Left lung (tissue), 10 donors: ENCODE data around the gene CLIC4. TPM values are rescaled to one million over a fixed set of nuclear protein-coding genes. Genes with fewer than 3 reads are reported as not detected.

Experiments used
- ATAC-seq: fragments of 200-7000 bp; cut with Tn5 transposase; one replicate; pipeline ENCODE4 v1.9.1; 2020; ENCODE audit warnings: moderate library complexity
- DNase-seq, 4 donors: peaks; one replicate each; pipeline ENCODE4 v3.0.0-alpha.2; 2013 to 2020
- H3K27ac ChIP-seq, 2 donors: fragments of 200-600 bp; sonication (generic) in 1 of 2; one replicate each; pipeline versions ENCODE4 v1.5.0 to v1.8.0; 2020 to 2021
- H3K27me3 ChIP-seq, 2 donors: fragments of 200-600 bp; sonication (generic) in 1 of 2; one replicate each; pipeline versions ENCODE4 v1.5.0 to v1.8.0; 2020 to 2021
- H3K36me3 ChIP-seq, 2 donors: fragments of 200-600 bp; sonication (generic) in 1 of 2; one replicate each; pipeline versions ENCODE4 v1.5.0 to v1.8.0; 2020 to 2021
- H3K4me1 ChIP-seq, 2 donors: fragments of 200-600 bp; one replicate each; pipeline ENCODE4 v1.8.0; 2021
- H3K4me3 ChIP-seq, 2 donors: fragments of 200-600 bp; sonication (generic) in 1 of 2; one replicate each; pipeline versions ENCODE4 v1.5.0 to v1.8.0; 2020 to 2021; ENCODE audit warnings: mild to moderate bottlenecking in 1 of 2
- H3K9me3 ChIP-seq, 2 donors: fragments of 200-600 bp; sonication (generic) in 1 of 2; one replicate each; pipeline versions ENCODE4 v1.5.0 to v1.8.0; 2020 to 2021
- intact Hi-C, 2 donors: fragments of 100-400 bp; cut with DNase I; formaldehyde crosslinking; loops; one replicate each; pipeline versions ENCODE4 v1.11.2 to v1.14.2; 2022
- polyA plus RNA-seq, 6 donors: library from polyadenylated mRNA; unstranded; fragments of 120-200 nt; gene quantifications; one replicate each; pipeline ENCODE4 v1.2.1, GENCODE V29; 2013; ENCODE audit not compliant: insufficient read length in 6 of 6
- total RNA-seq, 2 donors: library from RNA; stranded (reverse); fragmentation: NEBNext Ultra II Directional; extraction: Animal tissue kit (Norgen Biotek cat#: 25700); gene quantifications; one replicate each; pipeline ENCODE4 v1.2.1, GENCODE V29; 2021
- TF ChIP-seq, protein P1 (sequence below), 2 donors: fragments of 200-600 bp; sonication (generic) in 1 of 2; IDR thresholded peaks; one replicate each; pipeline versions ENCODE4 v1.5.0 to v1.8.0; 2021; ENCODE audit warnings: antibody characterized with exemption in 2 of 2
- donor health status: DM: no; HTN: yes; CAD: no.
- donor health status: DM: no; HTN: no; CAD: no.

Gene CLIC4
- total and polyA plus RNA-seq, 8 donors = 158 to 257 (median 224) TPM

DNA sequence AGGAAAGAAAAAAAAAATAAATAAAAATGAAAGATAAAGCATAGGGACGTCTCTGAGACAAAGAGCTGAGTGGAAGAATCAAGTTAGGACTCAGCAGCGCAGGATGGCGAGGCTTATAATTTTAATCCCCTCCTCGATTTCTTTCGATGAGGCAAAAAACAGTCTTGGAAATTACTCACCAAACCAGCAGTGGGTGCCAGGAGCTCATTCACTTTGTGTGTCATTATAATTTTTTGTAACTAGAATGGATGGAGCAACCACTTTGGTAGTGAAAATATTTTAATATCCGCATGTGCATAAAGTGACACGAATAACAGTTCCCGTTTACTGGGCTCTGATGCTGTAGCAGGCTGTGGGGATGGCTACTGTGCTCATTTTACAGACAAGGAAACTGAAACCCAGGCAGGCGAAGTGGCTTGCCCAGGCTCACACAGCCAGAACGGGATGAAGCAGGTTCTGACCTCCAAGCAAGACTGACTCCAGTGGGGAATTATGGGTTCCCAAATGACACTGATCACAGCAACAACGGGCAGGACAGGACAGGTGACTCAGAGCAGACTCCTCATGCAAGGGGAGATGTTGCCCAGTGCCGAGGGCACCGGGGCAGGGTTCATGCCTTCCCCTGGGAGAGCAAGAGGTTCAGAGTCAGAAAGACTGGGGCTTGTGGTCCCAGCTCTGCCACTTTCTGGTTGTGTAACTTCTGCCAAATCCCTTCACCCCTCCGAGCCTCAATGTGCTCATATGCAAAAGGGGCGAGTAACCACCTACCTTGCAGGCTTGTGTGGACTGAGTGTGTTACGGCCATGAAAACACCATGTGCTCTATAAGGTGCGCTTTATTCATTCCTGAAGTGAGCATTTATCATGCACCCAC lies 121.2 kb downstream of the CLIC4 start:
- H3K9me3 ChIP-seq = no peaks in the 10 kb centered on the region
- ATAC-seq (no peak), DNase-seq (no peak)
- no peak overlapping the region for H3K4me3 ChIP-seq
- H3K27ac ChIP-seq = no peak overlapping the region
- TF ChIP-seq, protein P1, sequence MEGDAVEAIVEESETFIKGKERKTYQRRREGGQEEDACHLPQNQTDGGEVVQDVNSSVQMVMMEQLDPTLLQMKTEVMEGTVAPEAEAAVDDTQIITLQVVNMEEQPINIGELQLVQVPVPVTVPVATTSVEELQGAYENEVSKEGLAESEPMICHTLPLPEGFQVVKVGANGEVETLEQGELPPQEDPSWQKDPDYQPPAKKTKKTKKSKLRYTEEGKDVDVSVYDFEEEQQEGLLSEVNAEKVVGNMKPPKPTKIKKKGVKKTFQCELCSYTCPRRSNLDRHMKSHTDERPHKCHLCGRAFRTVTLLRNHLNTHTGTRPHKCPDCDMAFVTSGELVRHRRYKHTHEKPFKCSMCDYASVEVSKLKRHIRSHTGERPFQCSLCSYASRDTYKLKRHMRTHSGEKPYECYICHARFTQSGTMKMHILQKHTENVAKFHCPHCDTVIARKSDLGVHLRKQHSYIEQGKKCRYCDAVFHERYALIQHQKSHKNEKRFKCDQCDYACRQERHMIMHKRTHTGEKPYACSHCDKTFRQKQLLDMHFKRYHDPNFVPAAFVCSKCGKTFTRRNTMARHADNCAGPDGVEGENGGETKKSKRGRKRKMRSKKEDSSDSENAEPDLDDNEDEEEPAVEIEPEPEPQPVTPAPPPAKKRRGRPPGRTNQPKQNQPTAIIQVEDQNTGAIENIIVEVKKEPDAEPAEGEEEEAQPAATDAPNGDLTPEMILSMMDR (IDR thresholded peaks at IDR 0.05) = no peak
- H3K4me1 ChIP-seq = peaks cover 0 to 5% of the 10 kb centered on the region in 2 donors
- intact Hi-C loops = no loop called here
- peaks cover 0 to 59% of the 10 kb centered on the region in 2 donors for H3K27me3 ChIP-seq
- H3K36me3 ChIP-seq = no peaks in the 10 kb centered on the region

DNA sequence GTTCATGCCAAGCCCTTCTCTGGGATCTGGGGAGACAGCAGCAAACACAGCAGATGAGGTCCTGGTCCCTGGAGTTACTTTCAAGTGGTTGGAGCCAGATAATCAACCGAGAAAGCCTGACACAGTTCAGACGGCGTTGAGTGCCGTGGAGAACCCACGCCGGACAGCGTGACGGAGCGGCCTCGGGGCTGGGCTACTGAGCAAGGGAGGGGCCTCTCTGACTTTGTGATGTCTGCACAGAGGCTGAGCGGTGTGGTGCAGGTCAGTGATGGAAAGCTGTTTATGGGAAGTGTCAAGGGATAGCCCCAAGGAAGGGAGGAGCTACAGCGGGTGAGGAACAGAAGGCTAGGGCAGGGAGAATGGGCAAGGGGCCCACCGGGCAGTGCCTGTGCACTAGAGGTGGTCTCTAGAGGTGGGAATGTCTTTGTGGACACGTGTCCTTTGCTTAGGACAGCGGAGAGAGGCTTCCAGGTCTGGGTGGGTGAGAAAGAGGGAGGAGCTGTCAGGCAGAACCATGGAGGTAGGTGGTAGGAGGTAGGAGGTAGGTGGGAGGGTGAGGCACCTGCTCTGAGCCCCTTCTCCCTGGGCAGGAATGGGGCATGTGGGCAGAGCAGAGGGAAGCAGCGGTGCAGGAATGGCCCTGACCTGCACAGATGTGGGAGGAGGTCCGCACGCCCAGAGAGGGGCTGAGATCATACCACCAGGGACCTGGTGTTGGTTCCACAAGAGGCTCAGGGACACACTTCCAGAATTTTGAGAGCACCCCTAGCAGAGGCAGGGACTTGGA lies 122.0 kb downstream of the CLIC4 start:
- no peaks in the 10 kb centered on the region for H3K9me3 ChIP-seq
- no peaks in the 10 kb centered on the region for H3K36me3 ChIP-seq
- ATAC-seq (no peak), DNase-seq (no peak)
- H3K27ac ChIP-seq = no peak overlapping the region
- peaks cover 0 to 58% of the 10 kb centered on the region in 2 donors for H3K27me3 ChIP-seq
- intact Hi-C loops = no loop called here
- H3K4me3 ChIP-seq = no peak overlapping the region
- H3K4me1 ChIP-seq = peaks cover 0 to 5% of the 10 kb centered on the region in 2 donors
- TF ChIP-seq, protein P1 (IDR thresholded peaks at IDR 0.05) = no peak

DNA sequence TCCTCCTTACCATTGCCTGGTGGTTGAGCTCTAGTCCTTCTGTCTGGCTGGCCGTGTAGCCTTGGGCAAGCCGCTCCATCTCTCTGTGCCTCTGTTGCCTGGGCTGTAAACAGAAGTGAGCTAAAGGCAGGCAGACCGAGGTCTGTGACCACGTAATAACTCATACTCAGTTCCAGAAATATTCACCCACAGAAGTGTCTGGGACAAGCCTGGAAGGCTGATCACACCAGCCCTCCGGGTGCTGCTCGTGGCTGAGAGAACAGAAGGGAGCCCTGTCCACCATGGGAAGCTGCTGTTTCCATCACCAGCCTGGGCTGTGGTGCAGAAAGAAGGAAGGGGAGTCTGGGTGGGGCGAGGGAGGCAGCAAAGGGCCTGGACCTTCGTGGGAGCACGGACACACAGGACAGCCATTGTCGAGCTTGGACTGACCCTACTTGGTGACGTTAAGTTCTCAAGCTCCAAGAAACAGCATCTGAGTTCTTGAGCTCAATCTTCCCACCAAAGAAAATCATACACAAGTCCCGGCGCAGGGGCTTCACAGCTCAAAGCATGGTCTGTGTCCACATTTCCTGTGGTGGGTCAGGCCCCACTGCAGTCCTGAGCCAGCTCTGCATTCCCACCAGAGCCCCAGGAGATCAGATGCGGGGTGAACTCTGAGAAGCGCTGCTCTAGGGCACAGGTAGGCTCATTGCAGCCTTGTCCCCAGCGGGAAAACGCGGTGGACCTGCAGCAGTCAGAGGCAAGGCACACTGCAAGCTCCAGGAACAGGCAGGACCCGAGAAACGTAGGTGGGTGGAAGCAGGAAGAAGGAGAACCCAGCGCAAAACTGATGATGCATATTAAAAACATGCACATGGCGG lies 123.0 kb downstream of the CLIC4 start:
- TF ChIP-seq, protein P1 (IDR thresholded peaks at IDR 0.05) = no peak
- peaks cover 0 to 58% of the 10 kb centered on the region in 2 donors for H3K27me3 ChIP-seq
- DNase-seq (peak in 1 of 4 donors; percentile 42), ATAC-seq (no peak)
- no peaks in the 10 kb centered on the region for H3K9me3 ChIP-seq
- no peak overlapping the region for H3K27ac ChIP-seq
- no peaks in the 10 kb centered on the region for H3K36me3 ChIP-seq
- intact Hi-C loops = no loop called here
- H3K4me1 ChIP-seq = no peaks in the 10 kb centered on the region
- no peak overlapping the region for H3K4me3 ChIP-seq

DNA sequence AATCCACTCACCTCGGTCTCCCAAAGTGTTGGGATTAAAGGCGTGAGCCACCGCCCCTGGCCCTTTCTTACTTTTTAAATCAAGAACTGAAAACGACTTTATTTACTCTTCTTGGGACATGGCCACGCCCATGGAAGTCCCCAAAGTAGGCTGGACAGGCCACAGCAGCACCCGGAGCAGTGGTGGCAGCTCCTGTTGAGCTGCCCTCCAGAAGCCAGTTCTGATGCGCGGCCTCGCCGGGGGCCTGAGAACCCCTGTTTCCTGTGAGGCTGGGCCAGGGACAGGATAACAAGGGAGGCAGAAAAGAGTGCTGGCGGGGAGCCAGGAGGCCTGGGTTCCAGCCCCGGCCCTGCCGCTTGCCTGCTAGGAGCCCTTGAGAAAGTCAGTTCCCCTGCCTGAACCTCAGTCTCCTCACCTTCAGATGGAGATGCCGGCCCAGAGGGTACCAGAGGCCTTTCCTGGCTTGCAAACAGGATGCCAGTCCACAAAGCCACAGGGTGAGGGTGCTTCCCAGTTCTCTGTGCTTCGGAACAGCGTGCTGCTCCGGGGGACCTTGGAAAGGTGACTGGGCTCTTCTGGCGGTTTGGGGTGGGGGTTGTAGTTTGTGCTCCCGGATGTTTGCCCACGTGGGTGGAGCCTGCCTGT lies 125.4 kb downstream of the CLIC4 start:
- intact Hi-C loops = no loop called here
- no peak overlapping the region for H3K4me3 ChIP-seq
- no peaks in the 10 kb centered on the region for H3K36me3 ChIP-seq
- DNase-seq (no peak), ATAC-seq (no peak)
- H3K9me3 ChIP-seq = no peaks in the 10 kb centered on the region
- TF ChIP-seq, protein P1 (IDR thresholded peaks at IDR 0.05) = no peak
- H3K27ac ChIP-seq = no peak overlapping the region
- H3K27me3 ChIP-seq = peaks cover 0 to 61% of the 10 kb centered on the region in 2 donors
- no peaks in the 10 kb centered on the region for H3K4me1 ChIP-seq
